Neuronal stem cell (in vitro differentiated cells): ENCODE measurements around the gene CSAG2.
"Not testable (repeated sequence)": the region's sequence is repeated elsewhere in the genome, so short reads cannot be mapped to it uniquely, and the experiment has no call there.

Experiments
- DNase-seq: peaks from one replicate; pipeline ENCODE4 v3.0.0-alpha.2; 2013; ENCODE audit warnings: low spot score
- H2AFZ ChIP-seq: one replicate; pipeline ENCODE4 v1.6.1; 2013; ENCODE audit warnings: mild to moderate bottlenecking, low read length, inconsistent platforms
- H2AK5ac ChIP-seq: 2 replicates; pipeline ENCODE4 v1.6.1; 2013; ENCODE audit warnings: low read depth, mild to moderate bottlenecking, inconsistent platforms, low read length, moderate library complexity, mixed read lengths
- H2BK120ac ChIP-seq: 2 replicates; pipeline ENCODE4 v1.6.1; 2013; ENCODE audit warnings: low read depth, mild to moderate bottlenecking, inconsistent platforms, low read length, moderate library complexity, mixed read lengths
- H2BK12ac ChIP-seq: one replicate; pipeline ENCODE4 v1.6.1; 2013; ENCODE audit warnings: low read length, inconsistent platforms
- H2BK15ac ChIP-seq: 2 replicates; pipeline ENCODE4 v1.6.1; 2013; ENCODE audit warnings: mild to moderate bottlenecking, low read length, inconsistent platforms, mixed read lengths
- H2BK5ac ChIP-seq: one replicate; pipeline ENCODE4 v1.6.1; 2013; ENCODE audit warnings: inconsistent platforms, mild to moderate bottlenecking, low read length, moderate library complexity
- H3K14ac ChIP-seq: one replicate; pipeline ENCODE4 v1.6.1; 2013; ENCODE audit warnings: low read length, inconsistent platforms
- H3K18ac ChIP-seq: 2 replicates; pipeline ENCODE4 v1.6.1; 2013; ENCODE audit warnings: low read length, inconsistent platforms
- H3K23ac ChIP-seq: 2 replicates; pipeline ENCODE4 v1.6.1; 2013; ENCODE audit warnings: low read depth, mild to moderate bottlenecking, mixed read lengths, low read length, inconsistent platforms; ENCODE audit not compliant: poor library complexity
- H3K27ac ChIP-seq: replicated peaks from 3 replicates; pipeline ENCODE4 v1.5.1; 2013; ENCODE audit warnings: low read length, inconsistent platforms
- H3K27me3 ChIP-seq, 3 experiments: 2 replicates each; pipeline ENCODE4 v1.6.1; 2013; ENCODE audit warnings: low read length in 3 of 3, mild to moderate bottlenecking in 2 of 3, inconsistent platforms in 1 of 3, low read depth in 1 of 3, mixed read lengths in 1 of 3, moderate library complexity in 1 of 3; ENCODE audit not compliant: control insufficient read depth in 3 of 3, insufficient read depth in 3 of 3
- H3K36me3 ChIP-seq, 2 donors: replicated peaks in 1 of 2; 2 replicates each; pipeline ENCODE4 v1.6.1; 2013; ENCODE audit warnings: low read length in 2 of 2; ENCODE audit not compliant: control insufficient read depth in 2 of 2, insufficient read depth in 2 of 2
- H3K4ac ChIP-seq: 2 replicates; pipeline ENCODE4 v1.6.1; 2013; ENCODE audit warnings: inconsistent platforms, mild to moderate bottlenecking, low read length, moderate library complexity
- H3K4me1 ChIP-seq, 2 donors: 1 replicate in 1 of 2; 2 replicates in 1 of 2; pipeline ENCODE4 v1.6.1; 2013; ENCODE audit warnings: low read length in 2 of 2, low read depth in 1 of 2; ENCODE audit not compliant: control insufficient read depth in 2 of 2, insufficient read depth in 1 of 2
- H3K4me2 ChIP-seq: one replicate; pipeline ENCODE4 v1.6.1; 2013; ENCODE audit warnings: mild to moderate bottlenecking, low read length, inconsistent platforms; ENCODE audit not compliant: insufficient read depth, poor library complexity, severe bottlenecking
- H3K4me3 ChIP-seq, 2 donors: 2 replicates each; pipeline ENCODE4 v1.5.1; 2013; ENCODE audit warnings: low read length in 2 of 2, mild to moderate bottlenecking in 2 of 2, inconsistent platforms in 1 of 2, moderate library complexity in 1 of 2
- H3K79me1 ChIP-seq: one replicate; pipeline ENCODE4 v1.6.1; 2013; ENCODE audit warnings: low read depth, mild to moderate bottlenecking, inconsistent platforms, low read length, moderate library complexity
- H3K9ac ChIP-seq: one replicate; pipeline ENCODE4 v1.6.1; 2013; ENCODE audit warnings: mild to moderate bottlenecking, low read depth, low read length, inconsistent platforms; ENCODE audit not compliant: poor library complexity
- H3K9me3 ChIP-seq, 2 donors: replicated peaks in 1 of 2; 2 replicates each; pipeline versions ENCODE3 to v1.6.1; 2013; ENCODE audit warnings: low read length in 2 of 2, mild to moderate bottlenecking in 2 of 2, inconsistent platforms in 1 of 2, low read depth in 1 of 2, mixed read lengths in 1 of 2, moderate library complexity in 1 of 2; ENCODE audit not compliant: control insufficient read depth in 2 of 2, insufficient read depth in 1 of 2
- H4K8ac ChIP-seq: one replicate; pipeline ENCODE4 v1.6.1; 2013; ENCODE audit warnings: low read depth, mild to moderate bottlenecking, inconsistent platforms, low read length, moderate library complexity
- H4K91ac ChIP-seq: one replicate; pipeline ENCODE4 v1.6.1; 2013; ENCODE audit warnings: low read length, low read depth, mild to moderate bottlenecking, inconsistent platforms; ENCODE audit not compliant: poor library complexity
- whole genome bisulfite sequencing, 2 donors: extraction: QIAGEN DNeasy Blood & Tissue Kit; methylation state at CpG; one replicate each; pipeline ENCODE4 v1.1.7; 2013; ENCODE audit warnings: missing lambda C conversion rate in 2 of 2, mixed read lengths in 1 of 2; ENCODE audit not compliant: insufficient read length in 2 of 2, insufficient replicate concordance in 1 of 2; ENCODE audit errors: extremely low coverage in 2 of 2; 5-methylcytosine and 5-hydroxymethylcytosine counted together

The CSAG2 gene

GRCh38 chrX:152674652-152675051 lies 34.4 kb downstream of the CSAG2 start:
- H3K23ac ChIP-seq, H3K27me3 ChIP-seq, H4K8ac ChIP-seq, H3K4me1 ChIP-seq, H2BK5ac ChIP-seq, H3K9ac ChIP-seq, H3K36me3 ChIP-seq, H4K91ac ChIP-seq, H3K4ac ChIP-seq, H2AK5ac ChIP-seq, H3K79me1 ChIP-seq, H3K18ac ChIP-seq, H3K14ac ChIP-seq, H2BK120ac ChIP-seq, H3K4me2 ChIP-seq, H2BK15ac ChIP-seq, H2BK12ac ChIP-seq, H3K4me3 ChIP-seq, H3K27ac ChIP-seq, DNase-seq, H3K9me3 ChIP-seq, H2AFZ ChIP-seq: not testable (repeated sequence)
- no CpG with 5 or more reads among the region's 3 CpGs for WGBS, 2 donors

- no peak overlapping the region for H3K27ac ChIP-seq
- no peaks in the 10 kb centered on the region for H3K9me3 ChIP-seq
- H2BK120ac ChIP-seq: no peak overlapping the region
- H4K91ac ChIP-seq: no peak overlapping the region
- H3K27me3 ChIP-seq: no peaks in the 10 kb centered on the region
- H2BK15ac ChIP-seq: no peak overlapping the region
- no peak overlapping the region for H3K4me3 ChIP-seq
- no peak for DNase-seq
- no peak overlapping the region for H4K8ac ChIP-seq
- no peak overlapping the region for H3K23ac ChIP-seq
- no peak overlapping the region for H2AFZ ChIP-seq
- no peak overlapping the region for H3K18ac ChIP-seq
- H3K4ac ChIP-seq: no peak overlapping the region
- no peak overlapping the region for H3K14ac ChIP-seq
- no peak overlapping the region for H2AK5ac ChIP-seq
- H3K9ac ChIP-seq: no peak overlapping the region
- H2BK12ac ChIP-seq: no peak overlapping the region
- H3K36me3 ChIP-seq: no peaks in the 10 kb centered on the region
- H3K4me2 ChIP-seq: no peak overlapping the region
- no peaks in the 10 kb centered on the region for H3K4me1 ChIP-seq
- WGBS, 2 donors: no CpG with 5 or more reads among the region's 2 CpGs
- H3K79me1 ChIP-seq: no peaks in the 10 kb centered on the region
- H2BK5ac ChIP-seq: no peak overlapping the region
Measured at GRCh38 chrX:152674135-152674534, 34.9 kb downstream of the CSAG2 start.

GRCh38 chrX:152663086-152663485 lies 46.0 kb downstream of the CSAG2 start:
- Histone ChIP-seq H3K18ac (no peak overlapping the region), H3K79me1 (no peaks in the 10 kb centered on the region), H3K36me3 (no peaks in the 10 kb centered on the region), H2BK12ac (no peak overlapping the region), H3K14ac (no peak overlapping the region), H3K9me3 (no peaks in the 10 kb centered on the region), H3K23ac (no peak overlapping the region), H3K9ac (no peak overlapping the region), H3K4ac (no peak overlapping the region), H2AFZ (no peak overlapping the region), H4K91ac (no peak overlapping the region), H3K4me2 (no peak overlapping the region), H2BK5ac (no peak overlapping the region), H3K4me1 (no peaks in the 10 kb centered on the region), H4K8ac (no peak overlapping the region), H3K4me3 (no peak overlapping the region), H2BK120ac (no peak overlapping the region), H3K27me3 (no peaks in the 10 kb centered on the region), H2AK5ac (no peak overlapping the region), H2BK15ac (no peak overlapping the region), H3K27ac (no peak overlapping the region)
- WGBS, 2 donors: no CpG with 5 or more reads among the region's 4 CpGs
- DNase-seq: no peak

- Histone ChIP-seq H3K18ac (no peak overlapping the region), H2AFZ (no peak overlapping the region), H3K9ac (no peak overlapping the region), H2BK120ac (no peak overlapping the region), H2BK12ac (no peak overlapping the region), H2BK15ac (no peak overlapping the region), H4K8ac (no peak overlapping the region), H3K79me1 (no peaks in the 10 kb centered on the region), H3K27ac (no peak overlapping the region), H4K91ac (no peak overlapping the region), H3K4me3 (no peak overlapping the region), H3K27me3 (peaks cover 0 to 16% (median 0%) of the 10 kb centered on the region in 3 experiments), H3K4me1 (no peaks in the 10 kb centered on the region), H2BK5ac (no peak overlapping the region), H3K4ac (no peak overlapping the region), H3K9me3 (no peaks in the 10 kb centered on the region), H3K14ac (no peak overlapping the region), H2AK5ac (no peak overlapping the region), H3K36me3 (no peaks in the 10 kb centered on the region), H3K23ac (no peak overlapping the region), H3K4me2 (no peak overlapping the region)
- DNase-seq: peak; percentile 9
- no CpG with 5 or more reads among the region's 2 CpGs for WGBS, 2 donors
Measured at GRCh38 chrX:152658302-152658701, 50.8 kb downstream of the CSAG2 start.
